Testis (tissue), 3 donors: Measurements from ENCODE around the gene TP53AIP1. TPM values are rescaled to one million over a fixed set of nuclear protein-coding genes. Genes with fewer than 3 reads are reported as not detected.

Experiments used
- DNase-seq: peaks from one replicate; pipeline ENCODE4 v3.0.0-alpha.2; 2019
- H3K27ac ChIP-seq, 2 donors: fragments of 200-600 bp; sonication (generic); one replicate each; pipeline ENCODE4 v1.5.1; 2019
- H3K27me3 ChIP-seq: fragments of 200-600 bp; sonication (generic); one replicate; pipeline ENCODE4 v1.5.1; 2019
- H3K36me3 ChIP-seq: fragments of 200-600 bp; sonication (generic); one replicate; pipeline ENCODE4 v1.5.1; 2017; ENCODE audit warnings: low read depth; ENCODE audit errors: missing control alignments
- H3K4me1 ChIP-seq: fragments of 200-600 bp; sonication (generic); one replicate; pipeline ENCODE4 v1.5.1; 2019
- H3K4me3 ChIP-seq, 2 donors: fragments of 200-600 bp; sonication (generic); one replicate each; pipeline ENCODE4 v1.5.1; 2017 to 2019
- H3K9me3 ChIP-seq: fragments of 200-600 bp; sonication (generic); one replicate; pipeline ENCODE4 v1.5.1; 2017
- CTCF ChIP-seq, 3 experiments: fragments of 450-650 bp in 2 of 3; fragments of 200-600 bp in 1 of 3; sonication (generic) in 1 of 3; IDR thresholded peaks; one replicate each; pipeline ENCODE4 v1.5.1; 2016 to 2019; ENCODE audit warnings: antibody characterized with exemption in 3 of 3, mild to moderate bottlenecking in 2 of 3, moderate library complexity in 1 of 3
- POLR2A ChIP-seq: fragments of 450-650 bp; IDR thresholded peaks from one replicate; pipeline ENCODE4 v1.6.1; 2017; ENCODE audit warnings: antibody characterized with exemption, mild to moderate bottlenecking, moderate library complexity
- WGBS, 2 donors: methylation state at CpG; one replicate each; pipeline ENCODE4 v1.1.5; 2018; 5-methylcytosine and 5-hydroxymethylcytosine counted together
- intact Hi-C: fragments of 100-400 bp; cut with DNase I; formaldehyde crosslinking; loops from one replicate; pipeline ENCODE4 v1.15.1; 2023; ENCODE audit warnings: low total_unique reads
- polyA plus RNA-seq: library from polyadenylated mRNA; stranded (reverse); fragments of 350-450 nt; fragmentation: Illumina TruSeq; extraction: RNeasy Lipid Tissue Mini Kit (QIAGEN cat#74804); gene quantifications from one replicate; pipeline ENCODE4 v1.2.3, GENCODE V29; 2014; ENCODE audit warnings: low read depth, low replicate concordance; ENCODE audit not compliant: insufficient read depth
- total RNA-seq, 2 donors: library from RNA; depleted of rRNA; stranded (reverse); fragments of >200 nt; gene quantifications; one replicate each; pipeline ENCODE4 v1.2.3, GENCODE V29; 2016

The TP53AIP1 gene
- total and polyA plus RNA-seq, 3 donors from 2014 or later: 0.94 to 1.8 (median 1.1) TPM

DNA sequence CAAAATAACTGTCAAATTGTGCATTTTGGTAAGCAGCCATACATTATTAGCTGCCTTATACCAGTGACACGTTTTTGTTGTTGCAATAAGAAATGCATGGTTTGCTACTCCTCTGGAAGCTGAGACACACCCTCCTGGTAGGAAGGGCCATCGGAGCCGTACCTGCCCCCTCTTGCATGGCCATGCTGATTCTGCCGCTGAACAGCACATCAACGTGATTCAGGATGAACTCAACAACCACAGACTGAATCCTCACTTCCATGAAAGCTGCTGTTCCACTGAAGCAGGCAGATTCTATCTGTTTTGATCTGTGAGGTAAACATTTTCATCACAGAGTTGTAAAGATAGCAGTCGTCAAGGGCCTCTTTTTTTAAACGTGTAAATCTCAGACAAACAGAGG lies 38.6 kb upstream of the TP53AIP1 start:
- H3K36me3 ChIP-seq: no peaks in the 10 kb centered on the region
- no peak for DNase-seq
- H3K27ac ChIP-seq: no peak overlapping the region
- H3K9me3 ChIP-seq: no peaks in the 10 kb centered on the region
- intact Hi-C loops: no loop called here
- TF ChIP-seq POLR2A (no peak), CTCF (IDR thresholded peaks at IDR 0.05) (no peak)
- no peaks in the 10 kb centered on the region for H3K27me3 ChIP-seq
- WGBS, 2 donors: 83 to 84% methylated on average over 7 of the region's 7 CpGs
- no peak overlapping the region for H3K4me3 ChIP-seq
- no peaks in the 10 kb centered on the region for H3K4me1 ChIP-seq

- intact Hi-C loops: no loop called here
- no peaks in the 10 kb centered on the region for H3K9me3 ChIP-seq
- H3K27me3 ChIP-seq: no peaks in the 10 kb centered on the region
- H3K36me3 ChIP-seq: no peaks in the 10 kb centered on the region
- no peak overlapping the region for H3K27ac ChIP-seq
- 89 to 91% methylated on average over 9 to 13 of the region's 13 CpGs for WGBS, 2 donors
- TF ChIP-seq CTCF (IDR thresholded peaks at IDR 0.05) (no peak), POLR2A (no peak)
- no peak overlapping the region for H3K4me3 ChIP-seq
- H3K4me1 ChIP-seq: no peaks in the 10 kb centered on the region
- DNase-seq: no peak
Measured at GRCh38 chr11:128970598-128971190, 28.0 kb upstream of the TP53AIP1 start.

DNA sequence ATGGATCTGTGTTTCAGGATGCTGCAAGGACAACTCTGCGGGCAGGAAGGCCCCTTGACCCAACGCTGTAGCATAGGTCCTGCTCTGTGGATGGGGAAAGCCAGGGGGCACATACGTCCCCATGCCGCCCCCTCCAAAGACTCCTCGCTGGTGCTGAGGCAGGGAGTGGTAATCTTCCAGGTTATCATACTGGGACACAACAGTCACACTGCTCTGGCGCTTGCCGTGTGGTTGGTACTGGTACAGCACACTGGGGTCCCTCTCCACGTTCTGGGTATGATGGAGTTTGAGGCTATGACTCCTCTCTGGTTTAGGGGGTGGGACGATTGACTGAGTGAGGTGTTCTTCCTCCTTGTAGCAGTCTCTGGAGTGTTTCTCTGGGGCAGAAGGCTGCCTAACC lies 26.2 kb upstream of the TP53AIP1 start:
- Histone ChIP-seq H3K4me3 (no peak overlapping the region), H3K9me3 (no peaks in the 10 kb centered on the region), H3K27me3 (no peaks in the 10 kb centered on the region), H3K27ac (no peak overlapping the region), H3K4me1 (no peaks in the 10 kb centered on the region), H3K36me3 (no peaks in the 10 kb centered on the region)
- TF ChIP-seq POLR2A (no peak), CTCF (IDR thresholded peaks at IDR 0.05) (no peak)
- intact Hi-C loops: no loop called here
- DNase-seq: no peak
- 91 to 96% methylated on average over 9 of the region's 9 CpGs for WGBS, 2 donors

GRCh38 chr11:128967578-128967977 lies 24.9 kb upstream of the TP53AIP1 start:
- intact Hi-C loops: no loop called here
- no peak for TF ChIP-seq POLR2A
- TF ChIP-seq CTCF (IDR thresholded peaks at IDR 0.05): no peak
- H3K27me3 ChIP-seq: no peaks in the 10 kb centered on the region
- no peaks in the 10 kb centered on the region for H3K9me3 ChIP-seq
- H3K27ac ChIP-seq: no peak overlapping the region
- DNase-seq: no peak
- 83 to 86% methylated on average over 6 of the region's 6 CpGs for WGBS, 2 donors
- H3K36me3 ChIP-seq: no peaks in the 10 kb centered on the region
- H3K4me3 ChIP-seq: no peak overlapping the region
- H3K4me1 ChIP-seq: no peaks in the 10 kb centered on the region

GRCh38 chr11:128965485-128965884 lies 22.8 kb upstream of the TP53AIP1 start:
- Histone ChIP-seq H3K27me3 (no peaks in the 10 kb centered on the region), H3K9me3 (no peaks in the 10 kb centered on the region), H3K4me1 (no peaks in the 10 kb centered on the region), H3K27ac (no peak overlapping the region), H3K4me3 (no peak overlapping the region), H3K36me3 (no peaks in the 10 kb centered on the region)
- 54 to 57% methylated on average over 4 of the region's 4 CpGs for WGBS, 2 donors
- TF ChIP-seq POLR2A (no peak), CTCF (IDR thresholded peaks at IDR 0.05) (no peak)
- no peak for DNase-seq
- intact Hi-C loops: no loop called here
